B cell (primary cell): ENCODE measurements around the gene ARHGAP26. TPM values are rescaled to one million over a fixed set of nuclear protein-coding genes. Genes with fewer than 3 reads are reported as not detected.

Source experiments
- ATAC-seq: fragments of 200-7000 bp; cut with Tn5 transposase; one replicate; pipeline ENCODE4 v1.10.0; 2021; ENCODE audit warnings: low read depth, mild to moderate bottlenecking, moderate number of reproducible peaks, moderate library complexity
- CTCF ChIA-PET: fragments of 350-600 bp; sonication (Branson Sonifier 250); formaldehyde crosslinking; loops from one replicate; lab custom pipeline; 2021; ENCODE audit warnings: antibody characterized with exemption, inconsistent platforms; lab: Charles Lee
- POLR2A ChIA-PET: fragments of 350-600 bp; sonication (Branson Sonifier 250); formaldehyde crosslinking; loops from one replicate; lab custom pipeline; 2021; ENCODE audit warnings: antibody characterized with exemption; lab: Charles Lee
- DNase-seq: peaks from one replicate; pipeline ENCODE4 v3.0.0; 2013
- H2AFZ ChIP-seq: 2 replicates; pipeline ENCODE4 v1.6.1; 2012; ENCODE audit warnings: mild to moderate bottlenecking, low read depth, low read length; ENCODE audit not compliant: insufficient read depth, poor library complexity, severe bottlenecking
- H3K27ac ChIP-seq, 2 donors: 1 replicate in 1 of 2; 2 replicates in 1 of 2; pipeline ENCODE4 v1.5.1; 2012 to 2013; ENCODE audit warnings: low read length in 2 of 2, mild to moderate bottlenecking in 2 of 2, moderate library complexity in 1 of 2
- H3K27me3 ChIP-seq, 4 experiments: fragments of 200-600 bp in 1 of 4; sonication (generic) in 1 of 4; replicated peaks in 1 of 4; 1 replicate in 2 of 4; 2 replicates in 2 of 4; pipeline versions ENCODE4 v1.6.1 to v1.7.0; 2013 to 2016; ENCODE audit warnings: low read length in 3 of 4, mild to moderate bottlenecking in 2 of 4, mixed read lengths in 1 of 4, moderate library complexity in 1 of 4; ENCODE audit not compliant: insufficient read depth in 4 of 4, control insufficient read depth in 3 of 4; ENCODE audit errors: control extremely low read depth in 1 of 4
- H3K36me3 ChIP-seq, 2 experiments: replicated peaks in 1 of 2; 1 replicate in 1 of 2; 2 replicates in 1 of 2; pipeline versions ENCODE4 v1.6.1 to v1.7.1; 2013; ENCODE audit warnings: low read length in 1 of 2; ENCODE audit not compliant: insufficient read depth in 2 of 2, control insufficient read depth in 1 of 2; ENCODE audit errors: control extremely low read depth in 1 of 2, extremely low read depth in 1 of 2
- H3K4me1 ChIP-seq, 2 donors: fragments of 200-600 bp in 1 of 2; sonication (generic) in 1 of 2; 1 replicate in 1 of 2; 2 replicates in 1 of 2; pipeline versions ENCODE4 v1.5.1 to v1.6.1; 2013 to 2017; ENCODE audit warnings: low read length in 2 of 2; ENCODE audit not compliant: control insufficient read depth in 2 of 2, insufficient read depth in 2 of 2
- H3K4me2 ChIP-seq: replicated peaks from 2 replicates; pipeline ENCODE3; 2012; ENCODE audit warnings: mild to moderate bottlenecking, low read depth, low read length; ENCODE audit not compliant: poor library complexity, severe bottlenecking
- H3K4me3 ChIP-seq, 5 experiments: fragments of 200-600 bp in 1 of 5; sonication (generic) in 1 of 5; 1 replicate in 3 of 5; 2 replicates in 2 of 5; pipeline versions ENCODE4 v1.5.1 to v1.7.0; 2011 to 2016; ENCODE audit warnings: low read length in 4 of 5, mild to moderate bottlenecking in 4 of 5, low read depth in 2 of 5, control low read depth in 1 of 5, moderate library complexity in 1 of 5; ENCODE audit not compliant: insufficient read depth in 1 of 5; ENCODE audit errors: control extremely low read depth in 1 of 5, extremely low read depth in 1 of 5
- H3K79me2 ChIP-seq: fragments of 200-600 bp; sonication (generic); one replicate; pipeline ENCODE4 v1.6.0; 2016; ENCODE audit warnings: low read length; ENCODE audit not compliant: control insufficient read depth, insufficient read depth
- H3K9ac ChIP-seq: fragments of 200-600 bp; sonication (generic); 2 replicates; pipeline ENCODE4 v1.6.1; 2017; ENCODE audit warnings: mild to moderate bottlenecking, low read length, moderate library complexity
- H3K9me3 ChIP-seq, 3 donors: one replicate each; pipeline versions ENCODE4 v1.6.1 to v1.7.1; 2013; ENCODE audit warnings: low read length in 2 of 3; ENCODE audit not compliant: control insufficient read depth in 2 of 3, insufficient read depth in 1 of 3; ENCODE audit errors: control extremely low read depth in 1 of 3
- H4K20me1 ChIP-seq: 2 replicates; pipeline ENCODE4 v1.6.0; 2012; ENCODE audit warnings: mild to moderate bottlenecking, low read length; ENCODE audit not compliant: insufficient read depth, control insufficient read depth, poor library complexity, severe bottlenecking
- H3K27ac Mint-ChIP-seq: one replicate; pipeline ENCODE4 v1.8.0; 2021; ENCODE audit warnings: mixed read lengths
- H3K27me3 Mint-ChIP-seq: one replicate; pipeline ENCODE4 v1.8.0; 2021; ENCODE audit warnings: mixed read lengths
- H3K4me1 Mint-ChIP-seq: one replicate; pipeline ENCODE4 v1.8.0; 2021; ENCODE audit warnings: mixed read lengths
- H3K4me3 Mint-ChIP-seq: one replicate; pipeline ENCODE4 v1.8.0; 2021; ENCODE audit warnings: mixed read lengths
- H3K9me3 Mint-ChIP-seq: one replicate; pipeline ENCODE4 v1.8.0; 2022; ENCODE audit warnings: mixed read lengths; ENCODE audit not compliant: insufficient read depth
- CTCF ChIP-seq: fragments of 200-600 bp; IDR thresholded peaks from one replicate; pipeline ENCODE4 v1.8.0; 2022; ENCODE audit warnings: antibody characterized with exemption, mild to moderate bottlenecking
- EZH2 ChIP-seq: IDR thresholded peaks from 2 replicates; pipeline ENCODE4 v1.6.1; 2012; ENCODE audit warnings: borderline replicate concordance, low read depth, mild to moderate bottlenecking, moderate library complexity, low read length; ENCODE audit not compliant: insufficient read depth, poor library complexity, severe bottlenecking
- WGBS: methylation state at CpG from one replicate; pipeline ENCODE4 v1.1.5; 2013; ENCODE audit warnings: missing lambda C conversion rate; ENCODE audit not compliant: insufficient coverage; 5-methylcytosine and 5-hydroxymethylcytosine counted together
- intact Hi-C: fragments of 100-400 bp; cut with micrococcal nuclease; formaldehyde crosslinking; loops from one replicate; pipeline ENCODE4 v1.10.0; 2022
- polyA plus RNA-seq: library from polyadenylated mRNA; depleted of rRNA; stranded (reverse); fragments of >200 nt; gene quantifications from 2 replicates; pipeline ENCODE4 v1.2.3, GENCODE V29; 2012
- total RNA-seq, 2 donors: library from RNA; stranded (reverse); fragments of 120-200 nt in 1 of 2; gene quantifications; 1 replicate in 1 of 2; 2 replicates in 1 of 2; pipeline versions ENCODE4 v1.2.3 to v1.2.4, GENCODE V29; 2013 to 2022

The ARHGAP26 gene
- total and polyA plus RNA-seq, 2 donors (not counting 1 experiment from before 2014, with no cell fraction given) = 1.8 to 22.5 TPM

GRCh38 chr5:142767178-142767577 lies 3.0 kb upstream of the ARHGAP26 start:
- Histone ChIP-seq H3K9me3 (no peaks in the 10 kb centered on the region), H4K20me1 (no peaks in the 10 kb centered on the region), H3K27ac (no peak overlapping the region), H3K4me1 (peaks cover 11 to 12% of the 10 kb centered on the region in 2 donors), H3K36me3 (no peaks in the 10 kb centered on the region), H3K27me3 (no peaks in the 10 kb centered on the region), H3K4me2 (no peak overlapping the region), H3K9ac (no peak overlapping the region), H3K79me2 (peaks cover 4% of the 10 kb centered on the region), H3K4me3 (no peak overlapping the region), H2AFZ (no peak overlapping the region)
- Mint-ChIP-seq H3K4me1 (peaks cover 16% of the 10 kb centered on the region), H3K4me3 (no peak overlapping the region), H3K27ac (no peak overlapping the region), H3K9me3 (no peaks in the 10 kb centered on the region), H3K27me3 (peaks cover 6% of the 10 kb centered on the region)
- ChIA-PET CTCF (interaction anchor here (1.0 to 5.1 kb wide), 5 partner anchors 17 to 241 kb away, joined by 3 to 37 read pairs (median 4); no protein-coding TSS in a partner anchor), POLR2A (no interaction called here)
- no peak for DNase-seq
- WGBS = 94% methylated on average over 2 of the region's 3 CpGs
- TF ChIP-seq CTCF = no peak
- no peak for TF ChIP-seq EZH2
- no peak for ATAC-seq
- intact Hi-C loops = no loop called here

- Histone ChIP-seq H3K9ac (no peak overlapping the region), H2AFZ (no peak overlapping the region), H3K79me2 (peaks cover 4% of the 10 kb centered on the region), H3K4me3 (no peak overlapping the region), H3K27me3 (no peaks in the 10 kb centered on the region), H3K4me2 (no peak overlapping the region), H3K36me3 (no peaks in the 10 kb centered on the region), H3K9me3 (no peaks in the 10 kb centered on the region), H3K27ac (no peak overlapping the region), H4K20me1 (no peaks in the 10 kb centered on the region), H3K4me1 (peaks cover 11 to 12% of the 10 kb centered on the region in 2 donors)
- DNase-seq = no peak
- peaks cover 2% of the 10 kb centered on the region for H3K27me3 Mint-ChIP-seq
- intact Hi-C loops = no loop called here
- peaks cover 16% of the 10 kb centered on the region for H3K4me1 Mint-ChIP-seq
- ChIA-PET CTCF (interaction anchor here (1.0 to 5.1 kb wide), 6 partner anchors 17 to 241 kb away, joined by 3 to 37 read pairs (median 4); no protein-coding TSS in a partner anchor), POLR2A (no interaction called here)
- no peak for ATAC-seq
- H3K9me3 Mint-ChIP-seq = no peaks in the 10 kb centered on the region
- WGBS = no CpG with 5 or more reads among the region's 1 CpG
- no peak overlapping the region for H3K27ac Mint-ChIP-seq
- no peak overlapping the region for H3K4me3 Mint-ChIP-seq
- TF ChIP-seq EZH2 = no peak
- TF ChIP-seq CTCF = no peak
Measured at GRCh38 chr5:142767911-142768310, 2.3 kb upstream of the ARHGAP26 start.
